Measurements from ENCODE around the gene PACSIN2.
"Not testable (repeated sequence)": the region's sequence is repeated elsewhere in the genome, so short reads cannot be mapped to it uniquely, and the experiment has no call there.

The PACSIN2 gene

DNA sequence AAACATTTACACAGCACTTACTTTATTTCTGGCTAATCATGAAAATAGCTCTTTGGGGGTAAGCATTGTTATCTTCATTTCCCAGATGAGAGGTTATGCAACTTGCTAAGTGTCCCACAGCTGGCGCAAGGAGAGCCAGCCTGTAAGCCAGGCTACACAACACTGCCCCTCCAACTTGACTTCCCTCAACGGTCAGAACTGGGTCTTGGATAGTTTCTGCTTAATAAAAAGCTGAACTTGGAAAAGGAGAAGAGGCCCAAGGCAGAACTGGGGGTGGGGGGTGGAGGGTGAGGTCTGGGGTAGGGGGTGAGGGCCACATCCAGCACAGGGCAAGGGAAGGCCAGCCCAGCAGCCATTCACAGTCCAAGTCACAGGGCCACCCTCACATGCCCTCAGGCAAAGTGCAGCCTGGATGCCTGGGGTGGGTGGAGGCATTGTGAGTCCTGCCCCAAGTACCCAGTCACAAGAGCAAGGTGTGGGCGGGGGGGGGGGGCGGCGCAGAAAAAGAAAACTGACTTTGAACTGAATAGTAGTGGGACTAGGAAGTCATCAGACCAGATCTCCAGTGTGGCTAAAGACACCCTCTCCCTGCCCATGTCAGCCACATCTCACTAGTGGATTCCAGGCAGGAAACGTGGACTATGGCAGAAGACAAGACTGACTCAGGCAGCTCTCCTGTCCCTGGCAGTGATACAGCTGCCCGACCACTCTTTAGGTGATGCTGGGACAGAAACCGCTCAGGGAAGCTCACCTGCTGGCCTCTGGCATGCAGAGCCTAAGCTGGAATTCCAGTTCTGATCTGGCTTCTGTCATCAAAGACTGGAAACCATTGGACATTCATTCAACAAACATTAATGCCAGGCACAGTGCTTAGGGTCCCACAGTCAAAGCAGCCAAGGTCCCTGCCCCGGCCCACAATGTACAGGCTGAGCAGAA, 52.4 kb downstream of the PACSIN2 start:
- DNase-seq: no peak

DNA sequence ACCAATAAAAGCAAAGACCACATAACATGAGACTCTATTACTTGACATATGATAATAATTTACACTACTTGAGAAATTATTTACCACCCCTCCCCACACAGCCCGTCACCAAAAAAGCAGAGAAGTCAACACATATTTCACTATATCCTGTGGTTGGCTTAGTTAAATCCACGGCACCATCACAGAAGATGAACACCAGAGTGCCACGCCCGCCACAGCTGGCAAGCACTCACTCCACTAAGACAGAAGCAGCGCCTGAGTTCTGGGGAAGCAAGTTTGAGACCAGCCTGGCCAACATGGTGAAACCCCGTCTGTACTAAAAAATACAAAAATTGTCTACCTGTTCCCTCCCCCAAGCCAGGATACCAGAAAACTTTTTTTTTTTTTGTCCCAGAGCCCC, 53.1 kb downstream of the PACSIN2 start:
- DNase-seq: no peak

DNA sequence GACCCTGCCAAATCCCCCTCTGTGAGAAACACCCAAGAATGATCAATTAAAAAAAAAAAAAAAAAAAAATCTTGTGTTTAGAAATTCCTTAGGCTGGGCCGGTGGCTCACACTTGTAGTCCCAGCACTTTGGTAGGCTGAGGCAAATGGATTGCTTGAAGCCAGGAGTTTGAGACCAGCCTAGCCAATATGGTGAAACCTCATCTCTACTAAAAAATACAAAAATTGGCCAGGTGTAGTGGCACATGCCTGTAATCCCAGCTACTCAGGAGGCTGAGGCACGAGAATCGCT, 53.6 kb downstream of the PACSIN2 start:
- DNase-seq: not testable (repeated sequence)

DNA sequence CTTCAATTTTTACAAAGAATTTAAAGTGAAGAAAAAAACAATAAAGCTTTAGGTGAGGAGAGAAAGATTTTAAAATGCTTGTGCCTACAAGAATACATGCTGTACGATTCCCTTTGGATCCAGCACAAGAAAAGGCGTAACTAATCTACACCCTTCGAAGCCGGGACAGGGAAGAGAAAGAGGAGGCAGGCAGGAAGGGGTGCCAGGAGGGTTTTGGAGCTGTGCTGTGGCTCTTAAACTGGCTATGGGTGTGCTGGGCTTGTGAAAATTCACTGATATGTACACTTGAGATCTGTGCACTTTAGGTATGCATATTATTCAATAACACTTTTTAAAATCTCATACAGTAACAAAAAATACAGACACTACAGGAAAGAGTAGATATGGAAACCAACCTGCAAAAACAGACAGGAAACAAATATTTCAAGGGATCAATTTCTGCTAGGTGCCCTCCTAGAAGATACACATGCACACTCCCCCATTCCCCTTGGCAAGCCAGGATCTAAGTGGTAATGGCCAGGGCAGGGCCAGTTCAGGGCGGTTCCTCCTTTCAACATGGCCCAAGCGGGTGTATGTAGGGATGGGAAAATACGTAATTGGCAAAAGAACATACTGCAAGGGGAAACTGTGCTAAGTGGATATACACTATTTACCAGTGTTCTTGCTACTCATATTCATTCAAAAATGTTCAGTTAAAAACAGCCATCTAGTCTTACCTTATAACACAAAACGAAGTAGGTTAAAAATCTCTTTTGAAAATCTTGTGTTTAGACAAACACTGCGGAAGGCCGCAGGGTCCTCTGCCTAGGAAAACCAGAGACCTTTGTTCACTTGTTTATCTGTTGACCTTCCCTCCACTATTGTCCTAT, 54.2 kb downstream of the PACSIN2 start:
- DNase-seq: no peak

DNA sequence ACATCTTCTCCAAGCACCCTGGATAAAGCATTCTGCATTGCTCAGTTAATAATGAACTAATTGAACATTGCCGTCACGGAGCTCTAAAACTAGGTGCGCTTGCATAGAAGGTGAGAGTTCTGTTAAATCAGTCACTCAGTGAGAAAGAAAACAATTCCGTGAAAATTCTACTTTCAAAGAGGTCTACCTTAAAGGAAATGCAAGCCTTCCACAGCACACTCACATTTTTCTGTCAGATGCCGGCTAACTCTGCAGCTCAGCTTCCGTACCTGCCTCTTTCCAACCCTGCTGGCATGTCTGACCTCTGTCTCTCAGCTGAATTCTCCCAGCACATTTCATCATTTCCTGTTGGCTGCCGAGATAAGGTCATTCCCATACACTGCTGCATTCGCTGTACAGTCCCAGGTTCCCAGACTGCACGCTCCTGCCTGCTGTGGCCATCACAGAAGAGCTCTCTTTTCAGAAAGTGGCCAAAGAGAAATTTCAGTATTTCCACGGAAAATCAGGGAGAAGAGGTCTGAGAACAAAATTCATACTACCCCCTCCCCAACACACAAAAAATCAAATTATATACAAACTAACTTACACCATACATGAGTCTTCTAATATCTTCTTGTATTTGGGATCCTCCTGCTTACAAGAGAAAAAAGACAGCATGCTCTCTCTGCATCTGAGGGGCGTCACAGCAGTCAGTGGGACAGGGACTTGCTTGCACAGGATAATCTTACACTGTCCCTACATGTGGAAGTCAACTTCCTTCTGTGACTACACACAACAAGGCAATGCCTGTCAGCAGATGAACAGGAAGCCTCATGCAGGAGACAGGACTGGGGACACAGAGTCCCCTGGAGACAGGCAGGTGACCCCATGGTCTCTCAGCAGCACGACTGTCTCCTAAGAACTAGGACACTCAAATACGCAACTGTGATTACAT, 55.1 kb downstream of the PACSIN2 start:
- no peak for DNase-seq

DNA sequence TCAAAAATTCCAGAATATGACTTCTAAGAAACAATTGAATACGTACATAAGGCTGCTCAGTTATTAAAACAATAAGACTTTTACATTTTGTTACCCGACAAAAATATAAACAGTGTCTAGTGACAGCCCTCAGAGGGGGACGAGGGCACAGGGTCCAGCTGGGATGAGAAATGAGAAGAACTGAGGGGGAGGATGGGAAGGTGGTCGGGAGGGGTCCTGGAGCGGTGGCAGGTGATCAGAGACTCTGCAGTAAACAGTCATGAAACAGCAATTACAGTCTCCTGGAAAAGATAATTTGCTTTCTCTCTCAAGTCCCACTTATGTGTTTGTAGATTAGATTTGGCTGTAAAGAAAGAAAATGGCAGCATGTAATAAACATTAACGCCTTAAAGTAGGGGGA, 56.0 kb downstream of the PACSIN2 start:
- DNase-seq: no peak

DNA sequence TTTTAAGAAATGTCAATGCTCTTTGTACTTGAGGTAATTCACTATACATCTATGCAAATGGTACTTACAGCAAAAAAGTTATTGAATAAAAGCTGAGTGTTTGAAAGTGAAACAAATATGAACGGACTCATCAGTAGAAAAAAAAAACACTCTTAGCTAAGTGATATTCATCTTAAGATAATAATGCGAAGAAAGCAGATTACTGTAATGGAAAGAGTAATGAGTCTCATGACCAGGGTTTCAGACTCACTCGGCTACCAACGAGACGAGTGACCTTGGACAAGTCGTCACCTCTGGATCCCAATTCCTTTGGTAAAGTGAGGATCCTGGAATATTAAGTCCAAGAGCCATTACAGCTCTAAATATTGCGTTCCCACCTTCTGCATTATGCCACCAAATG, 57.0 kb downstream of the PACSIN2 start:
- DNase-seq: no peak

DNA sequence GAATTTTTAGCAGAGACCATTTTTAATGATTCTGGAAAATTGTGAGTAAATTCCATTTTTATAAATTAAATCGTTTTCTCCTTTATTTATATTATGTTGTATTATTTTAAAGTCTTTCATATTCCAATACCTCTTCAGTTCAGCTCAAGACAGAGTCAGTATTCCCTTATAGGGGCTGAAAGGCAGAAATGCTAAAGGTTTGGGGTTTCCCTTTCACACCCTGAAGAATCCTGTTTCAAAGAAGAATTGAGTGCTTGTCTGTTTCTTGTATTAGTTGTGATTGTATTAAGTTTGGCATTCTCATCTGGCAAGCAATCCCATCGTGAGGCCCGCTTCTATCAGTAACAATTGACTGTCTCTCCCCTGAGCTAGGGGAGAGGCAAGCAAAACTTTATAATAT, 57.4 kb downstream of the PACSIN2 start:
- DNase-seq: no peak

DNA sequence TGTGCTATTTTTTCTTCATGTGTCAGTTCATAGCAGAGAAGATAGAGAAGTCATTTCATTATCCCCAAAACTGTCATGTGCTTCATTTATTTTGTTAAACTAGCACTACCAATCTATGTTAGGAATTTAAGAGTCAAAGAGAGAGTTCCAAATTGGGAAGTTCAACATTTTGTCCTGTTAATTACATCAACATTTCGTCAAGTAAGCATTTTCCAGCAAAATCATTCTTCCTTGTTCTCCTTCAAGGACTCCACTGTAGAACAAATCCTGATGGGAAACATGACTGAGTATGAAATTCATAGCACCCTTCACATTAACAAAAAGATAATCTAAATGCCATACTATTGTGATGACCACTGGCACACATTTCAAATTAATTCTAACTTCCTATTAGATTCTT, 59.1 kb downstream of the PACSIN2 start:
- DNase-seq: no peak

DNA sequence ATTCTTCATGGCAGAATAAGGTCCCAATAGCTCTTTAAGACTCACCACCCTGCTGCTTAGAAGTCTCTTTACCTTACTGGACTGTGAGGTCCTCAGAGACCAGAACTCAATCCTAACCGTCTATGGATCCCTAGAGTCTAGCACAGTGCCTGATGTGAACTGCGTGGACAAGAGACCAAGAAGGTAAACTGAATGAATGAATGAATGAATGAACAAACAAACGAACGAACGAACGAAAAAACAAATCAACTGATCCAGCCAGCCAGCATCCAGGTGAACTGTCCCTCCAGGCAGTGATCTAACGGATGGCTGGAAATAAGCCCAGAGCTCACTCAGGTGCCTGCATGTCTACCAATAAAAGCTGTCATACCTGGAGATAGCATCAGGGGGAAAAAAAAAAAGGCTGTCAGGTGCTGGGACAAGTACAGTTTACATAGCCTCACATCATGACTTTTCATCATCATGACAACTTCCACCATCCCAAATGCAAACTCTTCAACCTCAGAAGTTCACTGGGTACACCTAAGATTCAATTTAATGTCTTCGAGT, 59.8 kb downstream of the PACSIN2 start:
- no peak for DNase-seq

DNA sequence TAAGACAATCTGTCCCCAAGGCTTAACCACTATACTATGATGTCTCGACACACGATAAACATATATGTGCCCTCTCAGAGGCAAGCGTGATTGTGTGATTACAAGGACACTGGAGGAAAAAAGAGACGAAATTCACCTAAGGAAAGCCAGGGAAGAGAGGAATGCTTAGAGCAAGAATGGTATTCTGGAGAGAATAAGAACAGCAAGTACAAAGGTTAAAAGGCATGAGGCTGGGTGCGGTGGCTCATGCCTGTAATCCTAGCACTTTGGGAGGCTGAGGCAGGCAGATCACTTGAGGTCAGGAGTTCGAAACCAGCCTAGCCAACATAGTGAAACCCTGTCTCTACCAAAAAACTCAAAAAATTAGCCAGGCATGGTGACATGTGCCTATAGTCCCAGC, 61.2 kb downstream of the PACSIN2 start:
- not testable (repeated sequence) for DNase-seq

DNA sequence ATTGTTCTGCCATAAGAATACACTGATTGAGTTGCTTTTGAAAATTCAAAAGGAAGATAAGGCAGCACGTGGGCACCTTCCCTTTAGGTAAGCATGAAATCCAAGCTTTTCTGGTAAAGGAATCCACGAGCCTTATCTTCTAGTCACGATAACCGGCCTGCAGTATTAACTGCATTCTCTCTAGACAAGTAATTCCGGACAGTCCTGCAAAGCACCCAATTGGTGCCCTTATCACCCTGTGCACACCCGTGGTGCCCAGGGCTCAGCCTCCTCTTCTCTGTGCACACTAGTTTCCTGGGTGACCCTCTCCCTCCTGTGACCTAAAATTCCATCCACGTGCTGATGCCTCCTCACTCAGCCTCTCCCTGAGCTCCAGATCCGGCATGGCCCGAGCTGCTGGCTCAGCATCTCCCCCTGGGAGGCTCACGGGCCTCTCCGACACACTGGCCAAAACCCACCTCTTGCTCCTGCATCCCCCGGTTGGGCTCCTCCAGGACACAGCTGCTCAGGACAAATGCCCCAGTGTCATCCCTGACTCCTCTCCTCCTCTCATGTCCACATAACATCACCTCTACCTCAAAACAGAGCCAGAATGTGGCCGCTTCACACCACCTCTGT, 63.7 kb downstream of the PACSIN2 start:
- DNase-seq: no peak

DNA sequence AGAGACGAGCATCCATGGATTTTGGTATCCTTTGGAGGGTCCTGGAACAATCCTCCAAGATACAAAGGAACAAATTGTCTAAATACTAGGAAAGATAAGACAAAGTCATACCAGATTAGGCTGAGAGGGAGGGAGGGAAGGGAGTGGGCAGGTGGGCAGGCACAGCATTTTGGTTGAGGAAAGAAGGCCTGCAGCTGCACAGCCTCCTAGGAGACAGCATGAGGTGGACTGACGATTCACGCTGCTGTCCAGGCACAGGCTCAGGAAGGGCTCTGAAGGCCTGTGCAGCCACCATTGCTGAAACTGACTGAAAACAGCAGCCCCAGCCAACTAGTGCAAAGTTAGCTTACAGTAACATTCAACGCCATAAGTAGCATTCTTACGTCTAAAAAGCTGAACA, 64.7 kb downstream of the PACSIN2 start:
- no peak for DNase-seq

DNA sequence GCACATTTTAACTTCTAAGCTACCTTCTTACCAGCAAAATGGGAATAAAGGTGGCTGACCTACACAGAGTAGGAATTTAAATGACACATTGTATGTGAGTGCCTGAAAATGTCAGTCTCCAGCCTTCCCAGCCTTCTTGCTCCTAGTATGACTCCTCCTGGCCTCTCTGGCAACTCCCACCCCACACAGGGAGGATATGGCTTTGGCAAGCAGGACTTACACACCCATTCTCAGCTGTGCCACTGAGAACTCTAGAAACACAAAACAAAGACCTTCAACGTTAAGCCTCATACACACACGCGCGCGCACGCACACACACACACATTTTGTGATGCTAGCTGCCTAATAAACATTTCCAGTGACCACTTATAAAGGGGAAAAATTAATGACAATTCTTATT, 65.8 kb downstream of the PACSIN2 start:
- no peak for DNase-seq

DNA sequence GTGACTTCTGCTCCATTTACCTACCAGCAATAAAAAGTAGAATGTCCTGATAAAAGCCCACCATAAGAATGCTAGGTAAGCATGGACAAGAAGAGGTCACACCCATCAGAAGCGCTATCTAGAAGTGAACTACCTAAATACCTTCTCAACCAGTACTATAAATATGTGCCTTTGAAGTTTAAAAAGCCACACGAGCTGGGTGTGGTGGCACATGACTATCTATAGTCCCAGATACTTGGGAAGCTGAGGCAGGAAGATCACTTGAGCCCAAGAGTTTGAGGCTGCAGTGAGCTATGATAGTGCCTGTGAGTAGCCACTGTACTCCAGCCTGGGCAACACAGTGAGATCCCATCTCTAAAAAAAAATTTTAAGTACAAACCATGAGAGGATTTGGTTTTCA, 66.7 kb downstream of the PACSIN2 start:
- no peak for DNase-seq

DNA sequence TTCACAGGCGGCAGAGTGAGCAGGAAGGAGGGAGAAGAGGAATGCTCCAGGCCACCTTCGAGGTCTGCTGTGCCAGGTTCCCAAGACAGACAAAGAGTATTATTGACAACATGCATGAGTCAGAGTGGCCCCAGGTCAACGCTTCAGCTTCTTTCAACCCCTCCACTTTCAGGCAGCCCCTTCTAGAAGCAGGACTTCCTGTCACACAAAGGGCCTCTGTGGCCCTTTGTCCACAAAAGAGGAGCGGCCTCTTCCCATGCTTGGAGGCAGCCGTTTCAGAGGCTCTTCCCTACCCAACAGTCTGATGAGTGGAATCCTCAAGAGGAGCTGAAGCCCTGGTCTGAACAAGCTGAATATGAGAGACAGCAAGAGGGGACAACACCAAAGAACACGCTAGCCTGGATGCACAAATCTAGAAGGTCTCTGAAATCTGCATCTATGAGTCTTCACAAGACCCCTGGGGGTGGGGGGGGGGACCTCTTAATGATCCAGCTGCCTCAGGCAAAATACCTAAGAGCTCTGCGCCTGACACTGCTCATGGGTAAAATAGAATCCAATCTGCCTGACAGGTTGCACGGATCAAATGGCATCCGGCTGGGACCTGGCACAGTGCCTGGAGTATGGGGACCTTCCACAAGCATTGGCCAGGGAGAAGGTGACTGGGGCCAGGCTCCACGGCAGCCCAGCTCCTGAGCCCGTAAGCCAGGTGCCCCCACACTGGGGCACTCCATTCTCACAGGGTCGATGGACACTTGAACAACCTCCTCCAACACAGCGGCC, 67.5 kb downstream of the PACSIN2 start:
- DNase-seq: no peak

DNA sequence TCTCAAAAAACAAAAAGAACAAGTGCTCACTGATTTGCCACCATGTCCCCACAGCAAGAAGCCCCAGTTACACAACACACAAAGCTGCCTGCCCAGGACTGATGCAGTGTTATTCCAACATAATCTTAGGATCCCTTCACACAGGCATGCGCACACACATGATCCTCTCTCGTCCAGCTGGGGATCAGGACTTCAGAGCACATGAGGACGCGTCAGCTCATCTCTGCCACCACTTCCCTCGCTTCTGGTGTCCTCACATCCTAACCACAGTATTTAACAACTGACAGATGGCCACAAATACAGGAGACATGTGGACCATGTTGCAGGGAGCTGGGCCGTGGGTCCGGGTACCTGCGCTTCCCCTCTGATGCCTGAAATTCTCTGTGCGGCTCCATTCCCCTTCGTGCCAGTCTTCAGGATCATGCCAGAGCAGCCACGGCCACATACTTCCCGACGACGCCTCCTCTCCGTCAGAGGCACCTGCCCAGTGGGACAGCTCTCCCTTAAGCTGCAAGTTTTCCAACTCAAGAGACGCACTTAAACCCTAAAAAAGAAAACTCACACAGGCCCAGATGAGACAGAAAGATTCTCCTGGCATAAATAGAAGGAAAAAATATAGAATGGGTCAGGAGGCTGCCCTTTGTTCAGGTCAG, 68.3 kb downstream of the PACSIN2 start:
- DNase-seq: no peak

DNA sequence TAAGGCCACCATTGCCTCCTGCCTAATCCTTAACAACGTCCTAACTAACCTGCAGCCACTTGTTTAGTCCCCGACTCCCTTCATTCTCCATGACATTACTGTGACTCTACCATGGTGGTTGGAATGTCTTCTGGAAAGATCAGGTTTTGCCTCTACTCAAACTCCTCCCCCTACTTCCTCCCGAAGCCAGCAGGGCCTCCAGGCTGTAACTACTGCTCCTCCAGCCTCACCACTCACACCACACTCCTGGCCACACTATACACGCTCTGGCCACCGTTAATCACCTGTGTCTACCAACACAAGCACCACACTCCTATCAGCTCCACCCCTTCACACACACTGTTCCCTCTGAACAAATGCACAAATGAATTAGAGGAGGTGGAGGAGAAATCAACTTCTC, 69.2 kb downstream of the PACSIN2 start:
- DNase-seq: no peak

DNA sequence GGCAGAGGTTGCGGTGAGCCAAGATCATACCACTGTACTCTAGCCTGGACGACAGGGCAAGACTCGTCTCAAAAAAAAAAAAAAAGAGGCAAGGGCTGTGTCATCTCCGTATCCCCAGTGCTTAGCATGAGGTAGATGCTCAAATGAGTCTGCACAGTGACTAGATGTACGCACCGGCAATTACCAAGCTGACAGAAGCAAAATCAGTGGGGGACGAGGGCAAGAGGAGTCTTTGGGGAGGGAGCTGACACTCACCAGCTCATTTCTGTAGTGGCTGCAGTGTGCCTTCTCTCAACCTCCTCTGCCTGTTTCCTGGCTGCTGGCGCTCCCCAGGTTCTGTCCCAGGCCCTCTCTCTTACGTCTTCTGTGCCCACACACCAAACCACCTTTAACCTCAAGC, 69.9 kb downstream of the PACSIN2 start:
- no peak for DNase-seq

DNA sequence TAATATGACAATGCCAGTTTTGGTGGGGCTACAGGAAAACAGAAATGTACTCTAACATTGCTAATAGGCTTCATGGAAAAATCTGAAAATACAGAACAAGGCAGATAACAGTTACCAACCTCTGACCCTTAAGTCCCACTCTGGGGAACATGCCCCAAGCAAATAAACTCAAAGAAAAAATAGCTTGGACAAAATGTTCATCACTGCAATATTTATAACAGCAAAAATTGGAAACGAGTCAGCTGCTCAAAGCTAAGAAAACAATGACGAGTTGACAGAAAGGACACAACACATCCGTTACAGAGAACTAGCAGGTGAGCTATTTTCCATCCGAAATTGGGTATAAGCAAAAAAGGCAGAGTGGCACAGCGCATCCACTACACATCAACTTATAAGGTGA, 70.5 kb downstream of the PACSIN2 start:
- DNase-seq: no peak

DNA sequence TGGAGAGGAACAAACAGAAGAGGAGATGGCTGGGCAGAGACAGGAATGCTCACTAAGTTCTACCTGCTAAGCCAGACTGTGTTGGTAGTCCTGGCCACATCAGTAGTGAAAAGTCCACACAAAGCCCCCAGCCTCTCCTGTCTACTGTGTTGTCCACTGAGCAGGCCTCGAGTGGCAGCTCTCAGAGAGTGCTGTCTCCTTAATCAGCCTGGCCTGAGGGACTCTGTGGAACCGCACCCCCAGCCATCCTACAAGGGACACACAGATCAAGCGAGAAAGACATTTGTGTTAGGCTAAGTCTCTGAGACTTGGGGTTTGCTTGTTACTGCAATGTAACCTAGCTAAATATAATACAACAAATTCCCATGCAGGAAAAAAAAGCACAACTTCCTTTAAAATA, 71.0 kb downstream of the PACSIN2 start:
- DNase-seq: no peak

Measured in amniotic stem cell (primary cell).